Retina (tissue), 1 donor: ENCODE measurements around the gene EN1.

ENCODE experiments used
- DNase-seq: peaks from one replicate; pipeline ENCODE4 v3.0.0-alpha.2; 2016

The EN1 gene

DNA sequence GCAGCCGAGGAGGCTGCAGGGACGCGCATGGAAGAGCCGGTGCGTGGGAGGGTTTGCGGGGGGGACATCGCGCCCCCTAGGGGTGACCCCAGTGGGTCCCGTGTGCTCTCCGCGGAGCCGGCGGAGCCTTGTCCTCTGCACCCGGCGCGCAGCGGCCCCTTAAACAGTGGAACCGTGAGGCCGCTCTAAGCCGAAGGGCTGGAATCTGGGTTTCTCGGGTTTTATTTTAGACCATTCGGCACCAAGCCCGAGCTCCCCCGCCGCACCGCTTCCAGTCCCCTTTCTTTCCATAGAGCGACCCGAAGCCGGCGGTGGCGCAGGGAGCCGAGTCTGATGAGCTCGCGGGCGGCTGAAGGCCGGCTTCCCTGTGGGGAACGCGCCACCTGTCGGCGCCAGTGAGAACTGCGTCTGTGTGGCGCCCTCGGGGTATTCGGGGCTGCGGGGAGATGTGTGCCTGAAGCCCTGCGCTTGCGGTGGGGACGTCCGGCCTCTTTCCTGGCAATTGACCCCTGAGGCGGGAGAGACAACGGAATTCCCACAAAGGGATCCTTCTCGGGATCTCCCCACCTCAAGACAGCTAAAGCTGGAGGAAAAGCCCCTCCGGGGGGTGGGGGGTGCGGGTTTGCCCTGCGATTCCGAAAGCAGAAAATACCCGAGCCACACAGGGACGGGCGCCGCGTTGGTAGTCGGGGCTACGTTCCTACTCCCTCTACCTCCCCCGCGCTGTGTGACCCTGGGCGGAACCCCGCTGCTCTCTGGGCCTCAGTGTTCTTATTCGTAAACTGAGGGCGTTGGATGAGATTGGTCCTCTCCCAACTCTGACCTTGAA is 8.2 kb upstream of the EN1 start:
- DNase-seq: peak; percentile 98

DNA sequence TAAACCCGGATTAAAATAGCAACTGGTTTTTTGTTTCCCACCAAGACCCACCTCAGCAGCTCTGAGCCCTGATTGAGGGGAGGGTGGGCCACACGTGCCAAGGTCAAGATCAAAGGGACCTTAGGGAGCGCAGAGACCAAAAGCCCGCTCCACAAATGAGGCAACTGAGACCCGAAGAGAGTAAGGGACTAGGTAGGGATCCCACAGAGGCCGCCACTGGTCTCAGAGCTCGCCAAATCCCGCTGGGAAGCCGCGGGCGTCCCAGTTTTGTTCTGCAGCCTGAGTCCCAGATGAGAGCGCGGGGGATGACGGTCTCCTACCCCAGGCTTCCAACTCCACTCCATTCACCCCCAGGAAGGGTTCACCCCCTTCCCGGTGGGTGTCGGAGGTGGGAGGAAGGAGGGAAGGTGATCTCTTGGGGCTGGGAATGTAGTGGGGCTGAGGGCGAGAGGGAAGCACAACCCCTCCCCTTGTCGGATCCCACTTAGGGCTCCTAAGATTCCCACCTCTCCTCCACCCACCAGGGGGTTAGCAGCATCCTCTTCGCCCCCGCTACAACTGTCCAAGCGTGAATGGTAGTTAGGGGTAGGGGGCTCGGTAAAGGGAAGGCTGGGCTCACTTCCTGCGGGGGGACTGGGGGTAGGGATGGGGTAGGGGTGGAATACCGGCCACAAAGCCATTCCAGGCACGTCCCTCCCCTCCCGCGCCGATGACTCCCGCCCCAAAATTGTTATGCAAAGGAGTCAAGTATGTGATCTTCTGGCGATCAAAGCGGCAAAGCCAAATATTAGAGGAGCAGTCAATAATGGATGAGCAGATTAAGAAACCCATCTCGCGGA is 7.3 kb upstream of the EN1 start:
- DNase-seq: peak; percentile 49

DNA sequence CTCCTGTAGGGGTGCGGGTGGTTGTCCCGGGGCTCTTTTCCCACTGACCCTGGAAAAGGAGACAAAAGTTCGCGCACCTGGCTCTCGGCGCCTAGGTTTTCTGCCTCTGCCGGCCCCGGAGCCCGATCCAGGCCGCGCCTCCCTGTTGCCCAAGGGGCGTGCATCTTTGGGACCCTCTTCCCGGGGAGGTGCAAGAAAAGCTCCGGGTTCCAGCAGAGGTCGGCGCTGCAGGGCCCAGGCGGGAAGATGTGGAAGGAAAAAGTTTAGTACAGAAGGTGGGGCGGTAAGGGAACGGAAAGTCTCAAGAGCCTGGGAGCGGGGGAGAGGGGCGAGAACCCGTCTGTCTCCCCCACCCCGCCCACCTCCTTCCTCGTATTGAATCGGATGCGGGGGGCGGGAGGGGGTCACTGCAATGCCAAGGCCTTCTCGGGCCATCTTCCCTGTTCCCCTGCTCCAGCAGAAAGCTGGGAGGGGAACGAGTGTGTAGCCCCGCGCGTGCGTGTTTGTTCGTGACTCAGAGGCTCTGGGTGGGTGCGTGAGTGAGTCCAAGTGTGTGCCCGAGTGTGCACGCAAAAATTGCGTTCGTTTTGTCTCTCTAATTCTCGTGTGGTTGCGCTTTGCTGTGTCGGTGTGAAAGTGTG is 6.3 kb upstream of the EN1 start:
- peak; percentile 35 for DNase-seq

DNA sequence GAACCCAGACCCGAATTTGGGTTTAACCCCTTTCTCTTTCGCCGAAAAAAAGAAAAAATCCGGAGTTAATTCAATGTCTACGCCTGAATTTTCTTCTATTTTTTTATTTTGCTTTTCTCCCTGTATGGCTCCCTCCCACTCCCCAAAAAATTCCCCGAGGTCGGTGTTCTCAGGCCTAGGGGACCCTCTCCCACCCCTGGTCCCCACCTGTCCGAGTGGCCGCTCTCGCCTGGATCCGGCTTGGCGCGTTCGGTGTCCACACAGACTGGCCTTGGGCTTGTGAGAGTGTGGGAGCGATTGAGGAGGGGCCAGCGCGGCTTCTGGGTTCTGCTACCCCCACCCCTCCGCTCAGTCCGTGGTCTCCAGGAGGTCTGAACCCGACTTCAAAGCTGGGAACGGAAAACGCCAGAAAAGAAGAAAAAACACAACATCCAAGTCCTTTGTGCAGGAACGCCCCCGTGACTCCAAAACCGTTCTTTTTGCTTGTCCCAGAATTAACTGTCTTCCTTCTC is 5.7 kb upstream of the EN1 start:
- DNase-seq: no peak

DNA sequence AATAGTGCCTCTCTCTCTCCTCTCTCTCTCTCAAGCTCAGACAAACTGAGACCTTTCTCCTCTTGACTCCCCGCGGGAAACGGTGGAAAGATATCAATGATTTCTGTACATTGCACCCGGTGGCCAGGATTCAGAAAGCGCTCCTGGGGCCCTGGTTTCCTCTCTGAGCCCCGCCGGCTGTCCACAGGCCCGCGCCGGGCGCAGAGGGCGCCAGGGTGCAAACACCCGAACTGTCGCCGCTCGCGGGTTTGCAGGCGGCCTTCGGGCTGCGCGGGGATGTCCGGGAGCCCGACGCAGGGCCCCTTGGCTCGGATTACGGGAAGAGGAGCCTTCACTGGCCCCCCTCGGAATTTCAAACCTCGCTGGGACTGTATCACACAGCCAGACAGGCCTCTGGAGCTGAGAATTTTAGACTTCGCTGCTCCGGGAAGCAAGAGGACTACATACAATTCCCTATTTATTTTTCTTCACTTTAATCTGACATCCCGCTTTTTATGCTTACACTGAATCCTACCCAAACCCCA is 5.2 kb upstream of the EN1 start:
- peak; percentile 77 for DNase-seq

DNA sequence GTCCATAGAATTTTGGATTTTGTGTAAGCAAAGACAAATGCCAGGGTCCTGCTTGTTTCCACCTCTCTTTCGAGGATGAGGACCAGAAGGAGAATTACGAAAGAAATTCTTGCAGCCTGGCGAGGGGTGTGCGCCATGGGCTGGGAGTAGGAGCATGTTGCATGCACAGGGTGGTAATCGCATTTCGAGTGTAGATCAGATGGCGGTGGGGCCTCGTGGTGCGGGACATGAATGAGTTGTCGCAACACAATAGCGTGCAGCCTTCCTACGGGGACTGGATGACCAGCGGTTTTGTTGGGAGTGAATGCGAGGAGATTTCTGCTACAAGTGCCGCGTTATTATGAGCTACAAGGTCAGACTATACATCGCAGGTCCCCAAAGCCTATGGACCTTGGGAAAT is 4.2 kb upstream of the EN1 start:
- DNase-seq: peak; percentile 38

DNA sequence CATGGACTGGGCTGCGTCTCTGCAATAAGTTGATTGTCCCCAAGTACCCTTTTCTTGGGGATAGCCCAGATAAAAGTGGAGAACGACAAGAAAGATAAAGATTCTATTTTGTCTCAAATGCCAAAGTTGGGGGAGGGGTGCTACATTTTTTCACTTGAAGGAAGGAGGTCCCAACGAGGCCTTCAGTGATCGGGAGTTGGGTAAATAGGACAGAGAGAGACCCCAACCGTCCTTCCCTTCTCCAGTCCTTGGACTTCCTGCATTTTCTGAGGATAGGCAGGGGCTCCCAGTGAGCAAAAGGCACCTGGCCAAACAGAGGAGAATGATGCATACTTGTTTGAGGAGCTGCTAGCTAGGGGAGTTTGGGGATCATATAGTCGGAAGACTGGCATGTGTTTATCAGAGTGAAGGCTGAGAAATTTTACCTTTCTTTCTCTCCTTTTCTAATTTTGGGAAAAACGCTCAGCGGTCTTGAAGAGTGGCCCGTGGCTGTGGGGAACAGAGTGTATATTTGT is 3.5 kb upstream of the EN1 start:
- peak; percentile 30 for DNase-seq

DNA sequence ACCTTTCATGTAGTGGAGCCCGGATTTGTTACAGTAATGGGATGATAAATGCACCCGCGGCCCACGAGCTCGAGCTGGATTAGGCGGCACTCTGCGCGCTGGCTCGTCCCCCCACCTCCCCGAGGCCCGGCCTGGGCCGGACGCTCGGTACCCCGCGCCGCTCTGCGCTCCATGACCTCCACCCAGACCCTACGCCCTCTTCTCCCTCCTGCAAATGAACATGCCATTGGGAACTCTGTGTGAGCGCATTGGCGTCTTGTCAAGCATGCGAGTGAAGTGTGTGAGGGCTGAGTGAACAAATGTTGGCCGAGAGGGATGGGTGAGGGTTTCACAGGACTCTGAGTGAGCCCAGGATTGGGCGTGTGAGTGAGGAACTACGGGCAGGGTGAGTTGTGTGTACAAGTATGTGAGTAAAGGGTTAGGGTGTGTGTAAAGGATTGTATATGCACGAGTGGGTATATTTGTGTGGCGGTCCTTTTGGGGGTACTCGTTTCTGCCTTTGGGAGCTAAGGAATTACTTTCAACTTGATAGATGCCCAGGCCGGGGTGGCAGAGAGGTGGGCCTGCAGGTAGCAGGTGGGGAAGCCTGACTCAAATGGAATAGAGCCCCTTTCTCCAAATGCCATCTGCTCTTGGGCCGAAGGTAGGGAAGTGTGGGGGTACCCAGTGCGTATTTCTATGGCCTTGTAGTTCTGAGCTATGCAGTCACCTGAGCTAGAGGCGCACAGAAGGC is 2.9 kb upstream of the EN1 start:
- peak; percentile 36 for DNase-seq

DNA sequence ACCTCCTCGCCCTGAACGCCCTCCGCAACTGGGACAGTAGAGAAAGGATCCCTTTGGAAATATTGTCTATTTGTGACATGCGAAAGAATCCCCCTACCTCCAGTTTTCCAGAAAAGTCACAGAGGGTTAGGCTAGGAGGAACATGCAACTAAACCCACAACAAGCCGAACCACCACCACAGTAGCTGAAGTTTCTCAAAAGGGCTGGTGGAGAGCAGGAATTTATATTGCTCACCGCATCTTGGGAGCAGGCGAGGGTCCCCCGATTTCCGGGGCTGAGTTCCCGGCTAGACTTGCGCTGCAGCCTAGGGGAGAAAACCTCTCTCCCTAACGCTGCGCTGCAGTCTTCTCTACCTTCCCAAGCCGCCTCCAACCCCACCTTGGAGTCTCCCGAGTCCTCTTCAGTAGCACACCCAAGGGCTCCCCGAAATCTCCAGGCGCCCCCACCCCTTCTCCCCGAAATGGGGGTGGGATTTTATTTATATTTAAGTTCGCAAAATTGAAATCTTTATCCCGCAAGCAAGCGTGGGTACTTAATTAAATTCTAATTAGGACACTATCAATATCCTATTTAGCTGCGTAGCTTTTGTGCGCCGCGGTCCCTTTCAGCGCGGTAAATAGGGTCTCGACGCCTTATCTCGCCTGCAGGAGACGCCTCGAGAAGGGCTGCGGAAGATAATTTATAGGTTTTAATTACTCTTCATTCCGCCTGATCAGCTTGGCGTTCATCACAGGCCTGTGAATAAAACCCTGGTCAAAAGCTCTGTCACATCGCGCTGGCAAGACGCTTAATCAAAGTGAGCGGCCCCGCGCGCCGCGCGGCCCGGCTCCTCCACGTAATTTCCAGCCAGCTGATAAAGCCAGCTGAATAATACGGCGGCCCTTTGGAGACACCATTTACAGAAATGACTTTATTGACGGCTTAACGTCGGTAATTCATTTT is 2.0 kb upstream of the EN1 start:
- peak; percentile 72 for DNase-seq

DNA sequence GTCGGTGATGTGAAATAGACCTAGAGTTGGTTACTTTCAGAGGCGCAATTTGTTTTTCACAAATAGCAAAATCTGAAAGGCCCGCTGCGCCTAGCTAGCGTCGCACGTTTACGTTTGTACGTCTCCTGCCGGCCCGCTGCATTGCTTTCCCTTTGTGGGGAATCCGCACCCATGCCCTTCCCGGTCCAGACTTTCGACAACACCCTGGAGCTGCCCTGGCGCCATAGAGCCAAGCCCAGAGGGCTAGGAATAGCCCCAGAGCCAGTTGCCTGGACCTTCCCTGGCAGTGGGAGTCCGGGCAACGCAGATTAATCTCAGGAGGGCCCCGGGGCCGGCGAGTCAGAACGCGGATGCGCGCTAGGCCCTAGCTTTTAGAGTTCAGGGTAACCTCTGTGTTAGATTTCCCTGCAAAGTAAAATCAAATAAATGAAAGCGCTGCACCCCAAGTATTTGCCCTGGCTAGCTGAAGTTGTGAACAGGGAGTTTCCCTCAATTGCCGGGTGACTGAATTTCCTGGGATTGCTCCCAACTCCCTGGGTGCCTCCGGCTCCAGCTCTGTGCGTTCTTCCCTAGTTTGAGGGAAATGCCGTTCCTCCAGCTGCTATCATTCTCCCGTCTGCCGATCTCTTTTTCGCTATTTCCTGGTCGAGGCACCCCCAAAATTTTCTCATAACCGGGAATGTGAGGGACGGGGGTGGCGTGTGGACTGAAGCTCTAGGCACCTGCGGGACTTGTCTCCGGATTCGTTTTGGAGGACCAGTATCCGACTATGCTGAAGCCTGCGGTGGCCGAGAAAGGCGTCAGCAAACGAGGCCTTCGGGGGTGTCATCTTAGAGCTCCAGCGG is 1.2 kb upstream of the EN1 start:
- DNase-seq: peak; percentile 65

DNA sequence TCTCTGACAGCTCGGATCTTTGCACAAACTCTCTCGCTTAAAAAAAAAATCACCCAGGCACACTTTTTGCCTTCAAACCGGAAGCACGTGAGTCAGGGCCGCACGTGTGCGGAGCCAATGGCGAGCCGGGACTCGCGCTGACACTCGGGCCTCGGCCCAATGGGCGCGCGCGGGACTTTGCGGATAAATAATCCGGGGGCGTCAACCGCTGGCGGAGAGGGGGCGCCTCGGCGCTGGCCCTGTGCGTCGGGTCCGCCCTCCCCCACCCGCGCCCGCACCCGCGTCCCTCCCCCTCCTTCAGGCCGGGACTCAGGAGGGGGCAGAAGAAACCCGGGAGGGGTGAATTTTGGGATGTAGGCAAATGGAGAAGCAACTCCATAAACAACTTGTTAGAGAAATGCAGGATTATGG is 319 bp upstream of the EN1 start:
- DNase-seq: peak; percentile 63

DNA sequence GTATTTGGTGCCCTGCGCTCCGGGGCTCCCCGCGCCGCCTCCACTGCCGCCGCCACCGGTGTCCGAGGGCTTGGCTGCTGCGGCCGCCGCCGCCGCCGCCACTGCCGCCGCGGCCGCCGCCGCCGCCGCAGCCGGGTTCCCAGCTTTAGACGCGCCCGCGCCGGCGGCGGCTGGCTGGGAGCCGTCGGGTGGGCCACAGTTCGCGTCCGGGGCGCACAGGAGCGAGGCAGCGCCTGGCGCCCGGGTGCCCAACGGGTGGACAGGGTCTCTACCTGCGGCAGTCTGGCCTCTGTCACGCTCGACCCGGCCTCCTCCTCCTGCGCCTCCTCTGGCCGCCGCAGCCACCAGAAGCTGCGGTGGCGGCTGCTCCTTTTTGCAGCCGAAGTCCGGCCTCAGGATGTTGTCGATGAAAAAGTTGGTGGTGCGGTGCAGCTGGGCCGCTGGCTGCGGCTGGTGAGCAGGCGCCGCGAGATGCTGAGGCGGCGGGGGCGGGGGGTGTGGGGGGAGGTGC is 951 bp downstream of the EN1 start:
- DNase-seq: peak; percentile 51

DNA sequence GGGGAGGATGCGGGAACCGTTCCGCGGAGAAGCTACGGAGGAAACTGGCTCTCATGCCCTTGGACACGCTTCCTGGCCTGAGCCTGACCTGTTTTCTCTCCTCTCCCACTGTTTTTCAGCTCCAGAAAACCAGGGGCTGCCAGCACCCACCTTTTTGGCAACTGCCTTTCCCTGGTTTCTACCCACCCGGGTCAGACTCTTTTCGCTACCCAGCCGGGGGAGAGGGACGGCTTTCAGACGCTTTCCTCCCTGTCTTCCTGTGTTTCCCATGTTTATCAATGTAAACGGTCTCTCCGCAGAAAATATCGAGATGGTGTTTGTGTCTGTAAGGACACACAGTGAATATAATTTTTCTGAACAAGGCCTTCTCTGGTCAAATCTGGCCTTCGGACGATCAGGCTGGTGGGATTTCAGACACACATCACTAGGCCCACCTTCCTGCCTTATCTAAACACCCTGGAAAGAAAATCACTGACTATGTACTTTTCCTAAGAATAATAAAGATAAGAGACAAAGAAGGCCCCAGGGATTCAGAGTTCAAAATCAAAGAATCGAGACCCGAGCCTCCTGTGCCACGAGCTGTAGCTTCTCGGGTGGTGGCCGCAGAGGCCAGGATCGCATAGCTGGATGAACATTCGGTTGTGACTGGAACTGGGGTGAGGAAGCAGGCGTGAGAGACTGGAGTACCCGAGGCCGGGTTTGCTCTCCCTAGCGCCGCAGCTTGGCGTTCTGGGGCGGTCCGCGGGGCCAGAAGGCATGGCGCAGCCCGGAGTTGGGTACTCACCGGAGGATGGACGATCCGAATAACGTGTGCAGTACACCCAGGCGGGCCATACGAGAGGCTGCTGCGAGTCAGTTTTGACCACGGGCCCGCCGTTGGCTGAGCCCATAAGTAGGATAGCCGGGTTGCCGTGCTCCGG is 1.7 kb downstream of the EN1 start:
- peak; percentile 62 for DNase-seq

DNA sequence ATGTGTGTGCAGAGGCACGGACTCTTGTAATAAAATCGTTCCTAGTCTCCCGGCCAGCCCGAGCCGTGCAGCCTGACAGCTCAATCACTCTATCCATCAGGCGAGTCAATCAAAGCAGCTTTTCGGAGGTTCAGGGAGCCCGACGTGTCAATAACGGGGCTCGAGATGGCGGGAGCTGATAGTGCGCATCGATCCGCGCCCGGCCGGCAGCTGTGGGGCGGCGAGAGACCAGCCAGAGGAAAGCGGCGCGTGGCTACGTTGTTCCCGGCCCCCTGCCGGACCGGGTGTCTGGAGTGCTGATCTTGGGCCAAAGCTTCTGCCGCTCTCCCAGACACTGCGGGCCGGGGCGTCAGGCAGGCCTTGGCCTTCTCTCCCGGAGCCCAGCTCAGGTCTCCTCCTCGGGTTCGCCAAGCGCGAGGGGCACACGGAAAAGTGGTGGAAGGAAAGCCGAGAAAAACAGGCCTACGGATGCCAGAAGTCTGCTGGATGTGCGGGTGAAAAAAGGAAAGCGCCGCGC is 2.4 kb downstream of the EN1 start:
- peak; percentile 77 for DNase-seq

DNA sequence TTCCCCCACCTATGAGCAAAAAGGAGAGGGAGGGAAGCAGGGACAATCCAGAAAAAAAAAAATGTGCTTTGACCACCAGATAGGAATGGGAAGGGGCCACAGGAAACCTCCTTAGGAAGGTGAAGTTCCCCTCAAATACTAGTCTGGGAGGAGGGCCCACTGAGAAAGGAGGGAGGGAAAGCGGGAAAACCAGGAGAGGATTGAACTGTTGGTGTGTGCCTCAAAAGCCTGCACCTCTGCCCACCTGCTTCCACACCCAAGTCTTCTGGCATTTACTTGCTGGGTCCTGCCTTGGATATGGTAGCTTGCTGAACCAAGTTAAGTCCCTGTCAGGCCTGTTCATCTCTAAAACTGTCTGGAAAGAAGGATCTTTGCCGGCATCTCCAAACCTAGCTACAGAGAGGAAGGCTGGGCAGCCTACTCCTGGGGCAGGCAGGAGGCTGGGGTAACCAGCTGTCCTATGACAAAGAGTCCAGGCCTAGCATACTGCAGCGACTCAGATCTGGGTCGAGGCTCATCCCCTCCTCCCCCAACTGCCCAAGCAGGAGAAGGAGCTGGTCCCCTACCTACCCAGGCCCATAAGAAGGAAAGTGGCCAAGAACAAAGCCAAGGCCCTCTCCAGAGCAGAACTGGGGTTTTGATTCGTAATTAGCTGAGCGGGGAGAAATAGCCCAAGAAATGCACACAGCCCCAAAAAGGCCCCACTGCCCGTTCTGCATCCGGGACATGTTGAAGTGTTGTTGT is 3.0 kb downstream of the EN1 start:
- DNase-seq: peak; percentile 47

DNA sequence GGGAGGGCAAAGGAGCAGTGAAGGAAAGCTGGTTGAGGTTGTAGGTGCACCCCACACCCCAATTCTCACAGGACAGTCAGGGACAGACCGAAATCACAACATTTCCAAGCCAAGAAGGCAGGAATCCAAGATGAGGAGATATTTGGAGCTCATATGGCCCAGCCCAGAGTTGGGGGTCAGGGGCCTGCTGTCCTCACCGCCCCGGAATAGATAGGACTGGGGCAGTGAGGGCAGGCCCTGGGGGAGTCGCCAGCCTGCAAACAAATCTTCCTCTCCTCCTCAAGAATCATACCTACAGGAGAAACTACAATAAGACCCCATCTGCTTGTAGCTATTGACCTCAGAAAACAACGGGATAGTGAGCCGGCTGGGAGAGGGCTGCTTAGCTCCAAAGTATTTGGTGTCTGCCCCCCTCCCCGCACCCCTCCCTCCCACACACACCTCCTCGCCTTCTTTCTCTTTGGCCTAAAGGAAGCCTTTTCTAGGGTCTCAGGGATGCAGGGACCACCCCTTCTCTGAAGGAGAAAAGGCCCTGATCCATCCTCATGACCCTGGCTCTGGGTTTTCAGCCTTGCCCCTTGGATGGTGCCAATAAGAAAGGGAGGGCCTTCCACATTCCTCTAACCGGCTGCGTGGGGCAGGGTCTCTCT is 3.8 kb downstream of the EN1 start:
- no peak for DNase-seq
